Colon (tissue), 2 donors: ENCODE data around the gene EPS8L3.

ENCODE experiments used
- FAIRE-seq: peaks from 2 replicates; lab custom pipeline; 2012; peaks lifted over from hg19 to GRCh38; lab: Jason Lieb, UNC
- donor health status: control.
- donor health status: control.

The EPS8L3 gene

GRCh38 chr1:109793089-109793485 lies 29.4 kb upstream of the EPS8L3 start:
- no peak for FAIRE-seq

GRCh38 chr1:109792056-109792831 lies 28.5 kb upstream of the EPS8L3 start:
- no peak for FAIRE-seq

- no peak for FAIRE-seq
These were observed 27.8 kb upstream of the EPS8L3 start for GRCh38 chr1:109791495-109792043.

- FAIRE-seq: no peak
These were observed 27.2 kb upstream of the EPS8L3 start for GRCh38 chr1:109790735-109791494.

GRCh38 chr1:109790329-109790728 lies 26.6 kb upstream of the EPS8L3 start:
- FAIRE-seq: no peak

- FAIRE-seq: no peak
These were observed 25.9 kb upstream of the EPS8L3 start for GRCh38 chr1:109789551-109790180.

- FAIRE-seq: no peak
These were observed 25.2 kb upstream of the EPS8L3 start for GRCh38 chr1:109788695-109789521.

GRCh38 chr1:109787845-109788601 lies 24.3 kb upstream of the EPS8L3 start:
- FAIRE-seq: no peak

GRCh38 chr1:109787211-109787844 lies 23.6 kb upstream of the EPS8L3 start:
- FAIRE-seq: no peak

- FAIRE-seq: no peak
These were observed 22.9 kb upstream of the EPS8L3 start for GRCh38 chr1:109786531-109787021.

GRCh38 chr1:109786112-109786480 lies 22.4 kb upstream of the EPS8L3 start:
- FAIRE-seq: no peak

GRCh38 chr1:109785446-109786111 lies 21.9 kb upstream of the EPS8L3 start:
- FAIRE-seq: no peak

GRCh38 chr1:109784551-109785252 lies 21.0 kb upstream of the EPS8L3 start:
- FAIRE-seq: no peak

- no peak for FAIRE-seq
These were observed 19.7 kb upstream of the EPS8L3 start for GRCh38 chr1:109783436-109783835.

- FAIRE-seq: no peak
These were observed 19.2 kb upstream of the EPS8L3 start for GRCh38 chr1:109782927-109783326.

- no peak for FAIRE-seq
These were observed 18.8 kb upstream of the EPS8L3 start for GRCh38 chr1:109782514-109782913.

- FAIRE-seq: no peak
These were observed 18.1 kb upstream of the EPS8L3 start for GRCh38 chr1:109781806-109782205.

GRCh38 chr1:109780982-109781381 lies 17.3 kb upstream of the EPS8L3 start:
- FAIRE-seq: no peak

- FAIRE-seq: no peak
These were observed 14.4 kb upstream of the EPS8L3 start for GRCh38 chr1:109777980-109778625.
